HAP-1 (cell line): ENCODE measurements around the gene GPR142.

ENCODE experiments used
- DNase-seq, 2 experiments: peaks; one replicate each; pipeline ENCODE4 v3.0.0-alpha.2; 2016 to 2020; ENCODE audit warnings: low spot score in 2 of 2
- H3K27me3 ChIP-seq: fragments of 250-450 bp; sonication (Bioruptor Pico); 2 replicates; pipeline ENCODE4 v1.5.1; 2020; ENCODE audit warnings: low read depth, mild to moderate bottlenecking, moderate library complexity
- H3K36me3 ChIP-seq: fragments of 250-450 bp; sonication (Bioruptor Pico); replicated peaks from 2 replicates; pipeline ENCODE4 v1.5.1; 2020; ENCODE audit warnings: mild to moderate bottlenecking
- H3K4me1 ChIP-seq: fragments of 250-450 bp; sonication (Bioruptor Pico); 2 replicates; pipeline ENCODE4 v1.5.1; 2020; ENCODE audit warnings: mild to moderate bottlenecking
- H3K4me3 ChIP-seq: fragments of 250-450 bp; sonication (Bioruptor Pico); 2 replicates; pipeline ENCODE4 v1.5.1; 2020; ENCODE audit warnings: mild to moderate bottlenecking, moderate library complexity
- H3K9me3 ChIP-seq: fragments of 250-450 bp; sonication (Bioruptor Pico); 2 replicates; pipeline ENCODE4 v1.5.1; 2020; ENCODE audit warnings: mild to moderate bottlenecking, moderate library complexity
- in situ Hi-C: fragments of 300-500 bp; cut with MboI; formaldehyde crosslinking; loops from 3 replicates; pipeline ENCODE4 v1.14.3; 2020; ENCODE audit warnings: low sequenced_read_pairs, inconsistent platforms, mixed read lengths

The GPR142 gene

GRCh38 chr17:74369221-74369620, 1.9 kb downstream of the GPR142 start:
- no peaks in the 10 kb centered on the region for H3K36me3 ChIP-seq
- in situ Hi-C loops: no loop called here
- DNase-seq: peak in 1 of 2 experiments; percentile 60
- no peak overlapping the region for H3K4me3 ChIP-seq
- no peaks in the 10 kb centered on the region for H3K4me1 ChIP-seq
- 0 out of 2 replicates have a peak, but pooled peaks cover 3% of the 10 kb centered on the region for H3K27me3 ChIP-seq
- no peaks in the 10 kb centered on the region for H3K9me3 ChIP-seq

DNA sequence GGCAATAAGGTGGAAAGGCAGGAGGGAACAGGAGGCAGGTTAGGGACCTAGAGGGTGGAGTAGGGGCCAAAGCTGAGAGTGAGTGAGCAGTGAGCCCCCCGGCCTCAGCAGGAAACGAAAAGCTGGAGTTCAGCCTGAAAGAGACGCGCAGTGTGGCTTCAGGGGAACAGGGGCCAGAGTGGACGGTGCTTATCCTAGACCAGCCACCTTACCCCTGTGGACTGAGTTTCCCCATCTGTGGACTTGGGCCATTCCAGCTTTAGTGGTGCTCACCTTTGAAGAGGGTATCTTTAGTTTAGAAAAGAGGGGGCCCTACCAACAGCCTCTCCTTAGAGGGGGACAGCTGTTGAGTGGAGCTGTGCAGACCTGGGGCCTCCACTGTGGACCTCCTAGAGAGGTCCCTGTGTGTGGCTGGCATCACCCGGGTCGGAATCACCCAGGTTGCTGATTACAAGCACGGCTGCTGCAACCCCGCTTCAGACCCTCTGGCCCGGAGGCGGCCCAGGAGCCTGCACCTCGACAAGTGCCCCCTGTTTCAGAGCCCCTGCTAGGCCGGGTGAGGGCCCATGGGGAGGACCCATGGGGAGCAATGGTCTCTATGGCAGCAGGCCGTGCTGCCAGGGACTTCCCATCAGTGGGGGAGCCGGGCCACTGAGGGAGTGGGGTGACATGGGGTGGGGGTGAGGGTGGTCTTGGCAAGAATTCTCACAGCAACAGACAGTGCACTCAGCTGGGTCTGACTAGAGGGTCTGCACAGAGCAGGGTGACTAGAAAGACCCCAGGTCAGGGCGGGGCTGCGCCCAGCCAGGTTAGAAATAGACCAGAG, 2.6 kb downstream of the GPR142 start:
- Histone ChIP-seq H3K4me3 (no peak overlapping the region), H3K27me3 (0 out of 2 replicates have a peak, but pooled peaks cover 3% of the 10 kb centered on the region), H3K4me1 (no peaks in the 10 kb centered on the region), H3K36me3 (no peaks in the 10 kb centered on the region), H3K9me3 (no peaks in the 10 kb centered on the region)
- no peak for DNase-seq
- in situ Hi-C loops: no loop called here

- no peak for DNase-seq
- no peaks in the 10 kb centered on the region for H3K4me1 ChIP-seq
- H3K36me3 ChIP-seq: no peaks in the 10 kb centered on the region
- H3K4me3 ChIP-seq: no peak overlapping the region
- H3K27me3 ChIP-seq: peaks cover 8% of the 10 kb centered on the region; the same call in 1 of the 2 replicates
- no peaks in the 10 kb centered on the region for H3K9me3 ChIP-seq
- in situ Hi-C loops: no loop called here
These were observed 4.4 kb downstream of the GPR142 start for GRCh38 chr17:74371653-74372147.

DNA sequence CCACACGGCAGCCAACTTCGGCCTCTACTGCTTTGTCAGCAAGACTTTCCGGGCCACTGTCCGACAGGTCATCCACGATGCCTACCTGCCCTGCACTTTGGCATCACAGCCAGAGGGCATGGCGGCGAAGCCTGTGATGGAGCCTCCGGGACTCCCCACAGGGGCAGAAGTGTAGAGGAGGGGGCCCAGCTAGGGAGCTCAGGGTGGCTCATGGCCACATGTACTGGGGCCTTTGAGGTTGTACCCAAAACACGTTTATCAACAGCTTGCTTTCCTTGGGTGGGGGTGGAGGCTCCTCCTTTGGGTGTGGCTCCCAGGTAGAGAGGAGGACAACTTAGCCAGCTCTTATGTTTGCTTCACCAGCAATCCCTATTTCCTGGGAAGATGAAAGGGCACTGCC, 5.1 kb downstream of the GPR142 start:
- in situ Hi-C loops: no loop called here
- no peaks in the 10 kb centered on the region for H3K36me3 ChIP-seq

GRCh38 chr17:74373838-74374606, 6.7 kb downstream of the GPR142 start:
- H3K9me3 ChIP-seq: no peaks in the 10 kb centered on the region
- no peaks in the 10 kb centered on the region for H3K36me3 ChIP-seq
- no peak overlapping the region for H3K4me3 ChIP-seq
- peaks cover 8% of the 10 kb centered on the region; the same call in 1 of the 2 replicates for H3K27me3 ChIP-seq
- H3K4me1 ChIP-seq: no peaks in the 10 kb centered on the region
- DNase-seq: no peak
- in situ Hi-C loops: no loop called here

More for the DNA sequence above, 5.1 kb downstream of the GPR142 start:
- DNase-seq: no peak
- Histone ChIP-seq H3K27me3 (peaks cover 11% of the 10 kb centered on the region; the same call in 1 of the 2 replicates), H3K9me3 (no peaks in the 10 kb centered on the region), H3K4me3 (no peak overlapping the region), H3K4me1 (no peaks in the 10 kb centered on the region)

DNA sequence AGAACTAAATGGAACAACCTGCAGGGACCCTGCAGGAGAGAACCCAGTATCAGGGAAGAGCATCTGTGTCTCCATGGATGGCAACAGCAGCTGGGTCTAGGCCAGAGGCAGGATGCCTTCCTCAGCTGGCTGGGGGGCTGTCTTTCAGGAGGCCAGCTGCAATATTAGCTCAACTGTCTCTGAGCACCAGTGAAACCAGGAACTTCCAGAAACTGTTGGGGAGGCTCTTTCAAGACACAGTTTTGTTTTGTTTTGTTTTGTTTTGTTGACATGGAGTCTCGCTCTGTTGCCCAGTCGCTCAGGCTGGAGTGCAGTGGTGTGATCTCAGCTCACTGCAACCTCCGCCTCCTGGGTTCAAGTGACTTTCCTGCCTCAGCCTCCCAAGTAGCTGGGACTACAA, 7.6 kb downstream of the GPR142 start:
- Histone ChIP-seq H3K9me3 (no peaks in the 10 kb centered on the region), H3K27me3 (peaks cover 8% of the 10 kb centered on the region; the same call in 1 of the 2 replicates), H3K4me3 (no peak overlapping the region), H3K36me3 (no peaks in the 10 kb centered on the region), H3K4me1 (peaks cover 4% of the 10 kb centered on the region)
- no peak for DNase-seq
- in situ Hi-C loops: no loop called here

- in situ Hi-C loops: no loop called here
- Histone ChIP-seq H3K4me3 (no peak overlapping the region), H3K36me3 (no peaks in the 10 kb centered on the region), H3K9me3 (no peaks in the 10 kb centered on the region), H3K4me1 (peaks cover 4% of the 10 kb centered on the region), H3K27me3 (peaks cover 8% of the 10 kb centered on the region; the same call in 1 of the 2 replicates)
- DNase-seq: peak; percentile 80 to 98
These were observed 12.3 kb downstream of the GPR142 start for GRCh38 chr17:74379495-74380085.

GRCh38 chr17:74380086-74380958, 13.0 kb downstream of the GPR142 start:
- in situ Hi-C loops: no loop called here
- DNase-seq: no peak
- Histone ChIP-seq H3K4me1 (peaks cover 4% of the 10 kb centered on the region), H3K9me3 (no peaks in the 10 kb centered on the region), H3K27me3 (peaks cover 8% of the 10 kb centered on the region; the same call in 1 of the 2 replicates), H3K36me3 (no peaks in the 10 kb centered on the region), H3K4me3 (no peak overlapping the region)

DNA sequence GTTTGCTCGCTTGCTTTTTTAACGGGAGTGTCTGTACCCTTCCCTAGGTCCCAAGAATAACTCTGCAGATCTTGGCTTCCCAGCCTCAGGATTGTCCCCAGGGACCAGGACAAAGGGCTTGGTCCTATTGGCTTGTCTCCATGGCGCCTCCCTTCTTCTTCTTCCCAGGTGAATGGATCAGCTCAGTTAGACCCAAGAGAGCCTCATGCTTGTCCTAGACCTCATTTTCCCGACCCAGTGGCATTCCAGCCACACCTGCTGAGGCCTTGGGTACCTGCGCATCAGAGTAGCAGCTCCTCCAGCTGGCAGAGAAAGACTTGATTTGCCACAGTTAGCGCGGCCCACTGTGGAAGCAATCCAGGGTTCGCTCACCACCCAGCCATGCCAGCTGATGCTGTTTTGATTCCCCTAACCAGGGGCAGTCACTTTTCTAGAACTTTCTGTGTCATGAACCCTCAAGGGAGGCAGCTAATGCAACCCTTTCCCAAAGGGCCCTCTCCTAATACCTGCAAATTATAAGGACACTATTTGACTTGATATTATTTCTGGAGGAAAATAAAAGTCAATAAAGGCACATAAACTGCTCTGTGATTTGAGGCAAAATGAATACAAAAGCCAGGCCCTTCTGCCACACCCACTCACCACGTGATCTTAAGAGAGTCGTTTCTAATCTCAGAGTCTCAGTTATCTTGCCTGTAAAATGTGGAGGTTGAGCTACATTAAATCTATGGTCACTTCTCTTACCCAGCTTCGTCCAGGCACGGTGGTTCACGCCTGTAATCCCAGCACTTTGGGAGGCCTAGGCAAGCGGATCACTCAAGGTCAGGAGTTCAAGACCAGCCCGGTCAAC, 13.9 kb downstream of the GPR142 start:
- in situ Hi-C loops: no loop called here
- Histone ChIP-seq H3K9me3 (no peaks in the 10 kb centered on the region), H3K4me1 (peaks cover 4% of the 10 kb centered on the region), H3K4me3 (no peak overlapping the region), H3K27me3 (peaks cover 8% of the 10 kb centered on the region; the same call in 1 of the 2 replicates), H3K36me3 (no peaks in the 10 kb centered on the region)
- no peak for DNase-seq

GRCh38 chr17:74383141-74383540, 15.8 kb downstream of the GPR142 start:
- no peaks in the 10 kb centered on the region for H3K36me3 ChIP-seq
- H3K4me3 ChIP-seq: no peak overlapping the region
- peaks cover 4% of the 10 kb centered on the region for H3K4me1 ChIP-seq
- no peak for DNase-seq
- no peaks in the 10 kb centered on the region for H3K27me3 ChIP-seq
- in situ Hi-C loops: no loop called here
- H3K9me3 ChIP-seq: no peaks in the 10 kb centered on the region

DNA sequence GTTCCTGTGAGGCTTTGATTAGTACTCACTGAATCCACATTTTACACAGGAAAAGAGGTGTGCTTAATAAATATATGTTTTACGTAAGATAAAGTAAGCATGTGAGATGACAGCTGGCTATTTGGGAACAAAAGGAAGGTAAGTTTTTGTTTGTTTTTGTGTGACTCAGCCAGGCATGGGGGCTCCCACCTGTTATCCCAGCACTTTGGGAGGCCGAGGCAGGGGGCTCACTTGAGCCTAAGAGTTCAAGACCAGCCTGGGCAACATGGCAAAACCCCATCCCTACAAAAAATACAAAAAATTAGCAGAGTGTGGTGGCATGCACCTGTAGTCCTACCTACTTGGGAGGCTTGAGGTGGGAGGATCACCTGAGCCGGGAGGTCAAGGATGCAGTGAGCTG, 17.9 kb downstream of the GPR142 start:
- in situ Hi-C loops: no loop called here
- Histone ChIP-seq H3K36me3 (no peaks in the 10 kb centered on the region), H3K4me1 (no peaks in the 10 kb centered on the region), H3K4me3 (no peak overlapping the region), H3K27me3 (no peaks in the 10 kb centered on the region), H3K9me3 (no peaks in the 10 kb centered on the region)
- DNase-seq: no peak

DNA sequence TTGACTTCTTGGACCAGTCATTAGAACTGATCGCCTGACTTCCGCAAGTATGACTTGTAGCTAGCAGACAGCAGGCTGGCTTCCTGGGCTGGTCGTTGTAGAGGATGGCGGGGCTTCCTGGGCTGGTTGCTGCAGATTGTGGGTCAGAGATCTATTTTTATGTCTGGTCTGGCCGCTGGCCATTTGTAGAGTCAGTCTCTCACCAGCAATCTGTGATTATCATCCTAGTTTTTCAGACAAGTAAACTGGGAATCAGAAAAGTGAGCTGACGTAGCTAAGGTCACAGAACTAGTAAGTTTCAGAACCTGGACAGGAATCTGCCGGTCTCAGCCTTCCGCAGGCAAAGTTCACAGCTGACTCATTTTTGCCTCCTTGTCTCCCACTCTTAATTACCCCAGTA, 19.1 kb downstream of the GPR142 start:
- H3K4me3 ChIP-seq: no peak overlapping the region
- no peaks in the 10 kb centered on the region for H3K36me3 ChIP-seq
- in situ Hi-C loops: no loop called here
- H3K27me3 ChIP-seq: no peaks in the 10 kb centered on the region
- DNase-seq: no peak
- no peaks in the 10 kb centered on the region for H3K4me1 ChIP-seq
- no peaks in the 10 kb centered on the region for H3K9me3 ChIP-seq
